Measurements from ENCODE around the gene CELSR1. TPM values are rescaled to one million over a fixed set of nuclear protein-coding genes. Genes with fewer than 3 reads are reported as not detected.
"Not testable (repeated sequence)": the region's sequence is repeated elsewhere in the genome, so short reads cannot be mapped to it uniquely, and the experiment has no call there.

Gene CELSR1
- total and polyA plus RNA-seq, 9 donors, result 0.63 to 25.2 (median 2.9) TPM

- TF ChIP-seq EP300 (IDR thresholded peaks at IDR 0.05) (no peak), POLR2A (IDR thresholded peaks at IDR 0.05) (no peak), CTCF (IDR thresholded peaks at IDR 0.05) (no peak)
- H3K36me3 ChIP-seq, result no peaks in the 10 kb centered on the region
- H3K4me1 ChIP-seq (ENCODE audit: insufficient read depth), result no peaks in the 10 kb centered on the region
- no peak overlapping the region for H3K27ac ChIP-seq
- no peaks in the 10 kb centered on the region for H3K9me3 ChIP-seq
- no peak overlapping the region for H3K4me3 ChIP-seq
- DNase-seq, result no peak
- intact Hi-C loops (cut with DNase I), result loop anchor here in 2 of 4 donors (10.0 kb wide), 1 partner anchor 323 kb away; no protein-coding TSS in a partner anchor
- H3K27me3 ChIP-seq, result no peaks in the 10 kb centered on the region
- WGBS, 3 donors, result 82 to 93% (median 90%) methylated on average over 20 of the region's 20 CpGs
These were observed 219.8 kb downstream of the CELSR1 start for GRCh38 chr22:46317646-46318045.

GRCh38 chr22:46315976-46316375, 221.4 kb downstream of the CELSR1 start:
- intact Hi-C loops (cut with DNase I), result loop anchor here (2.0 to 10.0 kb wide), 2 partner anchors 193 to 321 kb away; no protein-coding TSS in a partner anchor
- TF ChIP-seq EP300 (IDR thresholded peaks at IDR 0.05), result no peak
- no peak for TF ChIP-seq POLR2A (IDR thresholded peaks at IDR 0.05)
- TF ChIP-seq CTCF (IDR thresholded peaks at IDR 0.05), result no peak
- DNase-seq, result no peak

GRCh38 chr22:46312848-46313247, 224.6 kb downstream of the CELSR1 start:
- H3K4me3 ChIP-seq; H3K9me3 ChIP-seq; H3K36me3 ChIP-seq; H3K27ac ChIP-seq; H3K4me1 ChIP-seq (ENCODE audit: insufficient read depth); DNase-seq; H3K27me3 ChIP-seq: not testable (repeated sequence)
- intact Hi-C loops (cut with DNase I), result loop anchor here in 3 of 4 donors (5.0 to 10.0 kb wide), 3 partner anchors 191 to 318 kb away; no protein-coding TSS in a partner anchor
- WGBS, 3 donors, result 91 to 96% (median 94%) methylated on average over 2 of the region's 2 CpGs

More at GRCh38 chr22:46315976-46316375, 221.4 kb downstream of the CELSR1 start:
- WGBS, 3 donors, result 89 to 95% (median 94%) methylated on average over 12 of the region's 12 CpGs
- H3K9me3 ChIP-seq, result no peaks in the 10 kb centered on the region
- no peaks in the 10 kb centered on the region for H3K4me1 ChIP-seq (ENCODE audit: insufficient read depth)
- no peak overlapping the region for H3K4me3 ChIP-seq
- H3K27ac ChIP-seq, result no peak overlapping the region
- H3K36me3 ChIP-seq, result no peaks in the 10 kb centered on the region
- H3K27me3 ChIP-seq, result no peaks in the 10 kb centered on the region

GRCh38 chr22:46312056-46312455, 225.4 kb downstream of the CELSR1 start:
- Histone ChIP-seq H3K4me3 (no peak overlapping the region), H3K4me1 (ENCODE audit: insufficient read depth) (no peaks in the 10 kb centered on the region), H3K9me3 (no peaks in the 10 kb centered on the region), H3K27ac (no peak overlapping the region), H3K36me3 (no peaks in the 10 kb centered on the region), H3K27me3 (no peaks in the 10 kb centered on the region)
- intact Hi-C loops (cut with DNase I), result loop anchor here in 3 of 4 donors (5.0 to 10.0 kb wide), 3 partner anchors 190 to 317 kb away; no protein-coding TSS in a partner anchor
- TF ChIP-seq POLR2A (IDR thresholded peaks at IDR 0.05) (no peak), CTCF (IDR thresholded peaks at IDR 0.05) (no peak), EP300 (IDR thresholded peaks at IDR 0.05) (no peak)
- 96 to 97% (median 97%) methylated on average over 8 of the region's 8 CpGs for WGBS, 3 donors
- no peak for DNase-seq

Other genes starting within 250 kb of the CELSR1 start
- gene GTSE1, start 240.8 kb downstream of the CELSR1 start, total RNA-seq, result under 1 TPM in 6 of 7 donors, not detected in 1; 0.18 to 0.84 (median 0.34) TPM
- gene GTSE1, start 240.8 kb downstream of the CELSR1 start, polyA plus RNA-seq, result under 1 TPM; 0.40 to 0.60 TPM
- 10 to 100 TPM; 18.2 to 35.0 (median 31.7) TPM for gene TRMU, start 201.9 kb downstream of the CELSR1 start, total RNA-seq
- gene TRMU, start 201.9 kb downstream of the CELSR1 start, polyA plus RNA-seq, result 10 to 100 TPM; 15.2 to 29.1 TPM
- 10 to 100 TPM; 19.0 to 40.4 (median 28.7) TPM for gene GRAMD4, start 82.8 kb upstream of the CELSR1 start, total RNA-seq
- 1 to 10 TPM; 6.2 to 8.0 TPM for gene GRAMD4, start 82.8 kb upstream of the CELSR1 start, polyA plus RNA-seq
- 10 to 100 TPM; 30.3 to 71.1 (median 47.4) TPM for gene CERK, start 200.6 kb upstream of the CELSR1 start, total RNA-seq
- gene CERK, start 200.6 kb upstream of the CELSR1 start, polyA plus RNA-seq, result 10 to 100 TPM; 27.1 to 27.6 TPM
- 10 to 100 TPM; 12.5 to 25.6 (median 19.1) TPM for gene TBC1D22A, start 225.0 kb upstream of the CELSR1 start, total RNA-seq
- 10 to 100 TPM; 13.2 to 14.8 TPM for gene TBC1D22A, start 225.0 kb upstream of the CELSR1 start, polyA plus RNA-seq

Data from ovary (tissue), 9 donors.